Kidney (tissue), 14 donors: ENCODE data around the gene CACNA1E. TPM values are rescaled to one million over a fixed set of nuclear protein-coding genes. Genes with fewer than 3 reads are reported as not detected.

Experiments used
- DNase-seq, 5 donors: peaks; one replicate each; pipeline ENCODE4 v3.0.0-alpha.2; 2013 to 2020
- FAIRE-seq: peaks from 2 replicates; lab custom pipeline; 2012; peaks lifted over from hg19 to GRCh38; lab: Jason Lieb, UNC
- H3K27ac ChIP-seq, 2 donors: one replicate each; pipeline ENCODE4 v1.7.0; 2013; ENCODE audit warnings: low read depth in 2 of 2, low read length in 2 of 2, inconsistent platforms in 1 of 2
- H3K27me3 ChIP-seq: one replicate; pipeline ENCODE4 v1.7.1; 2013; ENCODE audit warnings: low read length, inconsistent platforms; ENCODE audit not compliant: control insufficient read depth, insufficient read depth
- H3K36me3 ChIP-seq, 3 donors: one replicate each; pipeline versions ENCODE4 v1.7.0 to v1.7.1; 2013; ENCODE audit warnings: low read length in 3 of 3, control low read depth in 1 of 3, inconsistent platforms in 1 of 3; ENCODE audit not compliant: insufficient read depth in 3 of 3, control insufficient read depth in 2 of 3
- H3K4me1 ChIP-seq, 3 donors: one replicate each; pipeline versions ENCODE4 v1.7.0 to v1.7.1; 2013; ENCODE audit warnings: low read length in 3 of 3, inconsistent platforms in 1 of 3, low read depth in 1 of 3; ENCODE audit not compliant: control insufficient read depth in 2 of 3, insufficient read depth in 2 of 3
- H3K4me3 ChIP-seq, 3 donors: one replicate each; pipeline versions ENCODE4 v1.7.0 to v1.8.1; 2013; ENCODE audit warnings: low read length in 3 of 3, control low read depth in 1 of 3, inconsistent platforms in 1 of 3
- H3K9ac ChIP-seq, 3 donors: one replicate each; pipeline versions ENCODE4 v1.7.0 to v1.7.1; 2013; ENCODE audit warnings: low read length in 3 of 3, control low read depth in 1 of 3, inconsistent platforms in 1 of 3
- H3K9me3 ChIP-seq, 3 donors: one replicate each; pipeline versions ENCODE4 v1.7.0 to v1.7.1; 2013; ENCODE audit warnings: low read length in 3 of 3, control low read depth in 1 of 3, inconsistent platforms in 1 of 3; ENCODE audit not compliant: control insufficient read depth in 2 of 3, insufficient read depth in 1 of 3
- CTCF ChIP-seq: IDR thresholded peaks from 3 replicates; pipeline ENCODE4 v1.5.1; 2012; ENCODE audit warnings: mild to moderate bottlenecking, moderate library complexity, borderline replicate concordance; ENCODE audit not compliant: insufficient read depth; ENCODE audit errors: extremely low read depth
- intact Hi-C: fragments of 100-400 bp; cut with DNase I; formaldehyde crosslinking; loops from one replicate; pipeline ENCODE4 v1.11.1; 2022
- polyA plus RNA-seq: library from polyadenylated mRNA; stranded (reverse); fragments of 350-450 nt; fragmentation: Illumina TruSeq; extraction: RNeasy Lipid Tissue Mini Kit (QIAGEN cat#74804); gene quantifications from one replicate; pipeline ENCODE4 v1.2.3, GENCODE V29; 2014; ENCODE audit warnings: low read depth, low replicate concordance; ENCODE audit not compliant: insufficient read depth
- total RNA-seq: library from RNA; stranded (reverse); fragmentation: NEBNext Ultra II Directional; extraction: Animal tissue kit (Norgen Biotek cat#: 25700); gene quantifications from one replicate; pipeline ENCODE4 v1.2.1, GENCODE V29; 2021
- donor health status: control.
- donor health status: control.
- donor health status: control.
- donor health status: control.
- donor health status: control.
- donor health status: DM: yes; HTN: yes; CAD: no.
- donor health status: Normal renal cell carcinoma (clear cell type).

CACNA1E gene
- total and polyA plus RNA-seq, 2 donors from 2014 or later: 0.19 TPM

DNA sequence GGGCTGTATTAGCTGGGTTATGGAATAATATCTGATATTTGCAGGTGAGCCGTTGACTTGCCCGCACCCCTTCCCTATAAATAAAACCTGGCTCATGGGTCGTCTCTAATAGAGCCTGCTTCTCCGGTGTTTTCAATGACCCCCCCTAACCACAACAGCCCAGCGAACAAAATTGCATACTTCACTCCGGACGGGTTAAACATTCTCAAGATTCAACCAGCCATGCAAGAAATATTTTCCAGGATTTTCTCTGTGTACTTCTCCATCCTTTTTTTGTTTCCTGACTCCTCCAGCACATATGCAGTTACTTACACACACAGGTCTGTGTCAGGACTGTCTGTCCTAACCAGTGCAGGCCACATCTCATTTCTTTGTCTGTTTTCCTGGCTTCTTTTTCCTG, 310.5 kb downstream of the CACNA1E start:
- FAIRE-seq (no peak), DNase-seq (peak in 3 of 5 donors; percentile 30 to 68 (median 41))
- H3K9me3 ChIP-seq: no peaks in the 10 kb centered on the region
- TF ChIP-seq CTCF: no peak
- intact Hi-C loops: no loop called here
- no peak overlapping the region for H3K27ac ChIP-seq
- no peak overlapping the region for H3K9ac ChIP-seq
- peak overlapping the region in 2 of 3 donors; percentile 20 to 24 for H3K4me3 ChIP-seq
- H3K4me1 ChIP-seq: peaks cover 0 to 12% (median 5%) of the 10 kb centered on the region in 3 donors
- no peaks in the 10 kb centered on the region for H3K36me3 ChIP-seq
- no peaks in the 10 kb centered on the region for H3K27me3 ChIP-seq

GRCh38 chr1:181794332-181794731, 311.0 kb downstream of the CACNA1E start:
- no peak for FAIRE-seq
- no peaks in the 10 kb centered on the region for H3K9me3 ChIP-seq
- H3K27ac ChIP-seq: no peak overlapping the region
- intact Hi-C loops: no loop called here
- no peak overlapping the region for H3K9ac ChIP-seq
- TF ChIP-seq CTCF: no peak
- peaks cover 0 to 12% (median 5%) of the 10 kb centered on the region in 3 donors for H3K4me1 ChIP-seq
- no peak overlapping the region for H3K4me3 ChIP-seq
- H3K36me3 ChIP-seq: no peaks in the 10 kb centered on the region
- peak in 1 of 5 donors; percentile 6 for DNase-seq
- H3K27me3 ChIP-seq: no peaks in the 10 kb centered on the region

DNA sequence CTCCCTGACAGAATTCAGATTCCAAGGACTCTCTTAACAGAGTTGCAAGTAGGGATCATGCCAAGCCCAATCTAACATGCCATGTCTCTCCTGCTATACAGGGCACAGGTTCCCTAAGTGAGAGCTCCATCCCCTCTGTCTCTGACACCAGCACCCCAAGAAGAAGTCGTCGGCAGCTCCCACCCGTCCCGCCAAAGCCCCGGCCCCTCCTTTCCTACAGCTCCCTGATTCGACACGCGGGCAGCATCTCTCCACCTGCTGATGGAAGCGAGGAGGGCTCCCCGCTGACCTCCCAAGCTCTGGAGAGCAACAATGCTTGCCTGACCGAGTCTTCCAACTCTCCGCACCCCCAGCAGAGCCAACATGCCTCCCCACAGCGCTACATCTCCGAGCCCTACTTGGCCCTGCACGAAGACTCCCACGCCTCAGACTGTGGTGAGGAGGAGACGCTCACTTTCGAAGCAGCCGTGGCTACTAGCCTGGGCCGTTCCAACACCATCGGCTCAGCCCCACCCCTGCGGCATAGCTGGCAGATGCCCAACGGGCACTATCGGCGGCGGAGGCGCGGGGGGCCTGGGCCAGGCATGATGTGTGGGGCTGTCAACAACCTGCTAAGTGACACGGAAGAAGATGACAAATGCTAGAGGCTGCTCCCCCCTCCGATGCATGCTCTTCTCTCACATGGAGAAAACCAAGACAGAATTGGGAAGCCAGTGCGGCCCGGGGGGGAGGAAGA, 315.0 kb downstream of the CACNA1E start:
- FAIRE-seq (no peak), DNase-seq (no peak)
- H3K36me3 ChIP-seq: no peaks in the 10 kb centered on the region
- H3K4me1 ChIP-seq: peaks cover 0 to 9% (median 3%) of the 10 kb centered on the region in 3 donors
- H3K4me3 ChIP-seq: no peak overlapping the region
- TF ChIP-seq CTCF: no peak
- no peak overlapping the region for H3K27ac ChIP-seq
- no peak overlapping the region for H3K9ac ChIP-seq
- intact Hi-C loops: no loop called here
- no peaks in the 10 kb centered on the region for H3K27me3 ChIP-seq
- H3K9me3 ChIP-seq: no peaks in the 10 kb centered on the region
